Stimulated activated CD8-positive, alpha-beta memory T cell treated with anti-CD3 and anti-CD28 coated beads, Interleukin-7, amount 100 ng/mL, for 4 hours (primary cell): ENCODE measurements around the gene TAF4.
"Not testable (repeated sequence)": the region's sequence is repeated elsewhere in the genome, so short reads cannot be mapped to it uniquely, and the experiment has no call there.

ENCODE experiments used
- DNase-seq, 2 donors: peaks; one replicate each; pipeline ENCODE4 v3.0.0-alpha.2; 2020; ENCODE audit warnings: low read depth in 2 of 2

Gene TAF4

GRCh38 chr20:62001178-62001715 is 64.4 kb downstream of the TAF4 start:
- no peak for DNase-seq

GRCh38 chr20:61998343-61999121 is 67.1 kb downstream of the TAF4 start:
- no peak for DNase-seq

GRCh38 chr20:61997891-61998290 is 67.8 kb downstream of the TAF4 start:
- DNase-seq = no peak

GRCh38 chr20:61997372-61997771 is 68.3 kb downstream of the TAF4 start:
- DNase-seq = no peak

- DNase-seq = no peak
Observed at GRCh38 chr20:61994546-61994945, 71.1 kb downstream of the TAF4 start.

GRCh38 chr20:61993058-61993457 is 72.6 kb downstream of the TAF4 start:
- no peak for DNase-seq

GRCh38 chr20:61991476-61991875 is 74.2 kb downstream of the TAF4 start:
- DNase-seq = no peak

GRCh38 chr20:61990484-61990883 is 75.2 kb downstream of the TAF4 start:
- DNase-seq = no peak

- peak in 1 of 2 donors; percentile 14 for DNase-seq
Observed at GRCh38 chr20:61989741-61990140, 75.9 kb downstream of the TAF4 start.

GRCh38 chr20:61988665-61989064 is 77.0 kb downstream of the TAF4 start:
- DNase-seq = no peak

- no peak for DNase-seq
Observed at GRCh38 chr20:61986762-61987321, 78.8 kb downstream of the TAF4 start.

GRCh38 chr20:61985096-61985495 is 80.6 kb downstream of the TAF4 start:
- no peak for DNase-seq

- not testable (repeated sequence) for DNase-seq
Observed at GRCh38 chr20:61984431-61984830, 81.2 kb downstream of the TAF4 start.

GRCh38 chr20:61983965-61984364 is 81.7 kb downstream of the TAF4 start:
- no peak for DNase-seq

- DNase-seq = no peak
Observed at GRCh38 chr20:61982951-61983315, 82.7 kb downstream of the TAF4 start.

- no peak for DNase-seq
Observed at GRCh38 chr20:61982191-61982950, 83.3 kb downstream of the TAF4 start.

GRCh38 chr20:61981691-61982090 is 84.0 kb downstream of the TAF4 start:
- DNase-seq = not testable (repeated sequence)

GRCh38 chr20:61980647-61981583 is 84.8 kb downstream of the TAF4 start:
- DNase-seq = no peak

- no peak for DNase-seq
Observed at GRCh38 chr20:61979701-61980635, 85.7 kb downstream of the TAF4 start.

- DNase-seq = no peak
Observed at GRCh38 chr20:61979090-61979489, 86.6 kb downstream of the TAF4 start.
